ENCODE measurements around the gene NOTCH1.
"Not testable (repeated sequence)": the region's sequence is repeated elsewhere in the genome, so short reads cannot be mapped to it uniquely, and the experiment has no call there.

The NOTCH1 gene

DNA sequence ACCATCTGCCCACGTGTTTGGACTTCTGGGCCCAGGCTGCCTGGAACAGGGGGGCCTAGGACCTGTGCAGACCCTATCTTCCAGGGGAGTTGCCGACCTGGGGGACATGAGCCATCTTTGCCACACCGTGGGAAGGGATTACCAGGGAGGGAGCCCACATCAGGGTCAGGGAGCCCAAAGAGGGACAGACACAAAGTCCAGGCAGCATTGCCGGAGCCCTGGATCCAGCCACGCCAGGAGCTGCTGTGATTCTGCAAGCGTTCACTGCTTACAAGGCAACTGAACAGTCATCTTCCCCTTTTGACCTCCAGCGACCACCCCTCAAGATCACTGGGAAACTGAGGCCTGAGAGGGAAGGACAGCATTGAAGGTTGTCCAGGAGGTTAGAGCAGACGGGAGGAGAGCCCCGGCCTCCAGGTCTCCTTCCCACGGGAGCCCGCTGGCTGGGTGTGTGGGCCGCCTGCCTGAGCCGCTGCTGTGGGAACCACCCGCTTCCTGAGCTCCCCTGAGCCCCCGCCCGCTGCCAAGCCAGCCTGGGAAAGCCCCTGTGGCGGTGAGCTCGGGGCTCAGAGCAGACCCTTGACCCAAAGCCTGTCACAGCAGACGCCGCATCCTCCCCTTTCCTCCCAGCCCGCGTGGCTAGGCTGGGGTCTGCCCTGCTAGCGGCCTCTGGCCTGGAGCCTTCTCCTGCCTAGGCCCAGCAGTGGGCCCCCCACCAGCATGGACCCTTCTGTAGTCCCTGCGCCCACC, 17.1 kb upstream of the NOTCH1 start:
- Histone ChIP-seq H4K20me1 (ENCODE audit: insufficient read depth) (no peaks in the 10 kb centered on the region), H3K4me3 (IDR thresholded peaks at IDR 0.05; ENCODE audit: insufficient read depth, low read depth, low read length) (no peak overlapping the region), H3K36me3 (ENCODE audit: insufficient read depth) (no peaks in the 10 kb centered on the region), H3K4me2 (no peak overlapping the region), H3K4me1 (ENCODE audit: low read depth, poor library complexity, severe bottlenecking) (peaks cover 8% of the 10 kb centered on the region), H3K79me2 (ENCODE audit: insufficient read depth, low read depth) (no peaks in the 10 kb centered on the region), H3K9ac (no peak overlapping the region), H3K27ac (no peak overlapping the region), H3K27me3 (ENCODE audit: insufficient read depth, low read depth) (peaks cover 86% of the 10 kb centered on the region), H2AFZ (ENCODE audit: low read depth) (no peak overlapping the region)
- TF ChIP-seq, protein P1, sequence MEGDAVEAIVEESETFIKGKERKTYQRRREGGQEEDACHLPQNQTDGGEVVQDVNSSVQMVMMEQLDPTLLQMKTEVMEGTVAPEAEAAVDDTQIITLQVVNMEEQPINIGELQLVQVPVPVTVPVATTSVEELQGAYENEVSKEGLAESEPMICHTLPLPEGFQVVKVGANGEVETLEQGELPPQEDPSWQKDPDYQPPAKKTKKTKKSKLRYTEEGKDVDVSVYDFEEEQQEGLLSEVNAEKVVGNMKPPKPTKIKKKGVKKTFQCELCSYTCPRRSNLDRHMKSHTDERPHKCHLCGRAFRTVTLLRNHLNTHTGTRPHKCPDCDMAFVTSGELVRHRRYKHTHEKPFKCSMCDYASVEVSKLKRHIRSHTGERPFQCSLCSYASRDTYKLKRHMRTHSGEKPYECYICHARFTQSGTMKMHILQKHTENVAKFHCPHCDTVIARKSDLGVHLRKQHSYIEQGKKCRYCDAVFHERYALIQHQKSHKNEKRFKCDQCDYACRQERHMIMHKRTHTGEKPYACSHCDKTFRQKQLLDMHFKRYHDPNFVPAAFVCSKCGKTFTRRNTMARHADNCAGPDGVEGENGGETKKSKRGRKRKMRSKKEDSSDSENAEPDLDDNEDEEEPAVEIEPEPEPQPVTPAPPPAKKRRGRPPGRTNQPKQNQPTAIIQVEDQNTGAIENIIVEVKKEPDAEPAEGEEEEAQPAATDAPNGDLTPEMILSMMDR (conservative IDR thresholded peaks at IDR 0.05; ENCODE audit: low read depth, low read length), result no peak

DNA sequence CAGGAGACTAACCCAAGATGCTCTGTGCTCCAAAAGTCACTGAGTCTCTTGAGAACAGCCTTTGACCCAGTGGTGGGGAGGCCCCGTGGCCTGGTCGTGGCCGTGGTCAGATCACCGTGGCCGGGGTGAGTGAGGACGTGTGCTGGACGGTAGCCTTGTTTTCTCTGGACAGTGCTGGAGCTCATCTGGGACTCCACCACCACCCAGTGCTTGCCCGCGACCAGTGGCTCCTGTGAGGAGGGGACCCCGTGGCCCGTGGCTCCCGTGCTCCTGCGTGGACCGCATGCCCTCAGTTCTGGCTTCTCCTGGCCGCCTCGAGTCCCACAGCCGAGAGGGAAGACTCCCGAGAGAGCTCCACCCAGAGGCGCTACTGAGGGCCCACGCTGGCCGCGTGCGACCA, 15.9 kb upstream of the NOTCH1 start:
- H3K4me2 ChIP-seq, result no peak overlapping the region
- no peak overlapping the region for H3K4me3 ChIP-seq (IDR thresholded peaks at IDR 0.05; ENCODE audit: insufficient read depth, low read depth, low read length)
- TF ChIP-seq, protein P1 (conservative IDR thresholded peaks at IDR 0.05; ENCODE audit: low read depth, low read length), result no peak
- H3K27me3 ChIP-seq (ENCODE audit: insufficient read depth, low read depth), result peaks cover 95% of the 10 kb centered on the region
- no peak overlapping the region for H3K27ac ChIP-seq
- H3K79me2 ChIP-seq (ENCODE audit: insufficient read depth, low read depth), result no peaks in the 10 kb centered on the region
- H3K9ac ChIP-seq, result no peak overlapping the region
- no peak overlapping the region for H2AFZ ChIP-seq (ENCODE audit: low read depth)
- H3K36me3 ChIP-seq (ENCODE audit: insufficient read depth), result no peaks in the 10 kb centered on the region
- H4K20me1 ChIP-seq (ENCODE audit: insufficient read depth), result no peaks in the 10 kb centered on the region
- peaks cover 8% of the 10 kb centered on the region for H3K4me1 ChIP-seq (ENCODE audit: low read depth, poor library complexity, severe bottlenecking)

GRCh38 chr9:136560586-136560985, 14.7 kb upstream of the NOTCH1 start:
- no peak overlapping the region for H3K4me3 ChIP-seq (IDR thresholded peaks at IDR 0.05; ENCODE audit: insufficient read depth, low read depth, low read length)
- H3K36me3 ChIP-seq (ENCODE audit: insufficient read depth), result no peaks in the 10 kb centered on the region
- no peak overlapping the region for H3K4me2 ChIP-seq
- TF ChIP-seq, protein P1 (conservative IDR thresholded peaks at IDR 0.05; ENCODE audit: low read depth, low read length), result no peak
- H3K27ac ChIP-seq, result no peak overlapping the region
- no peaks in the 10 kb centered on the region for H4K20me1 ChIP-seq (ENCODE audit: insufficient read depth)
- no peak overlapping the region for H3K9ac ChIP-seq
- peaks cover 94% of the 10 kb centered on the region for H3K27me3 ChIP-seq (ENCODE audit: insufficient read depth, low read depth)
- no peak overlapping the region for H2AFZ ChIP-seq (ENCODE audit: low read depth)
- H3K79me2 ChIP-seq (ENCODE audit: insufficient read depth, low read depth), result no peaks in the 10 kb centered on the region
- H3K4me1 ChIP-seq (ENCODE audit: low read depth, poor library complexity, severe bottlenecking), result peaks cover 8% of the 10 kb centered on the region

GRCh38 chr9:136559371-136559770, 13.5 kb upstream of the NOTCH1 start:
- not testable (repeated sequence) for H3K36me3 ChIP-seq (ENCODE audit: insufficient read depth); H3K4me2 ChIP-seq; H4K20me1 ChIP-seq (ENCODE audit: insufficient read depth); H3K4me3 ChIP-seq (IDR thresholded peaks at IDR 0.05; ENCODE audit: insufficient read depth, low read depth, low read length); H3K4me1 ChIP-seq (ENCODE audit: low read depth, poor library complexity, severe bottlenecking); H3K79me2 ChIP-seq (ENCODE audit: insufficient read depth, low read depth); H3K27ac ChIP-seq; H2AFZ ChIP-seq (ENCODE audit: low read depth); H3K9ac ChIP-seq
- H3K27me3 ChIP-seq (ENCODE audit: insufficient read depth, low read depth), result peaks cover 94% of the 10 kb centered on the region

GRCh38 chr9:136558846-136559245, 13.0 kb upstream of the NOTCH1 start:
- not testable (repeated sequence) for H3K4me2 ChIP-seq; H3K79me2 ChIP-seq (ENCODE audit: insufficient read depth, low read depth); H3K4me1 ChIP-seq (ENCODE audit: low read depth, poor library complexity, severe bottlenecking); H2AFZ ChIP-seq (ENCODE audit: low read depth); H3K27ac ChIP-seq; H4K20me1 ChIP-seq (ENCODE audit: insufficient read depth); H3K4me3 ChIP-seq (IDR thresholded peaks at IDR 0.05; ENCODE audit: insufficient read depth, low read depth, low read length); H3K9ac ChIP-seq; H3K36me3 ChIP-seq (ENCODE audit: insufficient read depth)
- peaks cover 94% of the 10 kb centered on the region for H3K27me3 ChIP-seq (ENCODE audit: insufficient read depth, low read depth)
